K562 (cell line): ENCODE data around the gene MYOZ2. TPM values are rescaled to one million over a fixed set of nuclear protein-coding genes. Genes with fewer than 3 reads are reported as not detected.
A peak's percentile ranks its signal among the peaks of the same experiment; 100 is the strongest.

Source experiments
- ARHGAP35 ChIP-seq: fragments of 450-650 bp; IDR thresholded peaks from 2 replicates; pipeline ENCODE4 v1.6.1; 2018; ENCODE audit not compliant: partially characterized antibody
- ATF1 ChIP-seq, 2 experiments: fragments of 450-650 bp in 1 of 2; IDR thresholded peaks; 2 replicates each; pipeline ENCODE4 v1.6.1; 2016; ENCODE audit warnings: missing compliant biosample characterization in 1 of 2, missing genetic modification characterization in 1 of 2
- CSDE1 ChIP-seq, 2 experiments: fragments of 450-650 bp; IDR thresholded peaks; 2 replicates each; pipeline ENCODE4 v1.6.1; 2016; ENCODE audit warnings: mild to moderate bottlenecking in 1 of 2
- GATAD2A ChIP-seq: fragments of 450-650 bp; IDR thresholded peaks from 2 replicates; pipeline ENCODE4 v1.6.1; 2017
- HDAC1 ChIP-seq, 2 experiments: fragments of 450-650 bp; IDR thresholded peaks; 2 replicates each; pipeline ENCODE4 v1.6.1; 2016 to 2017; ENCODE audit warnings: inconsistent platforms in 1 of 2, mild to moderate bottlenecking in 1 of 2, moderate library complexity in 1 of 2
- HLTF ChIP-seq: fragments of 450-650 bp; IDR thresholded peaks from 2 replicates; pipeline ENCODE4 v1.6.1; 2016
- L3MBTL2 ChIP-seq: fragments of 450-650 bp; IDR thresholded peaks from 2 replicates; pipeline ENCODE4 v1.6.1; 2016; ENCODE audit warnings: mild to moderate bottlenecking, moderate library complexity
- PHF21A ChIP-seq: fragments of 450-650 bp; IDR thresholded peaks from 2 replicates; pipeline ENCODE4 v1.6.1; 2017; ENCODE audit warnings: low read depth, borderline replicate concordance
- RFX5 ChIP-seq: IDR thresholded peaks from 2 replicates; pipeline ENCODE4 v1.6.1; 2011; ENCODE audit warnings: low read depth, mild to moderate bottlenecking, improper control_type of control experiment, low read length
- RNF2 ChIP-seq: sonication (generic); IDR thresholded peaks from 2 replicates; pipeline ENCODE4 v1.6.1; 2016
- TAF1 ChIP-seq: IDR thresholded peaks from 2 replicates; pipeline ENCODE4 v1.6.1; 2011; ENCODE audit warnings: mild to moderate bottlenecking, low read length, moderate library complexity; ENCODE audit not compliant: insufficient read depth, control insufficient read depth, severe bottlenecking; ENCODE audit errors: extremely low read depth
- ZNF212 ChIP-seq: fragments of 450-650 bp; formaldehyde crosslinking; IDR thresholded peaks from 2 replicates; pipeline ENCODE4 v1.4.0; 2020; ENCODE audit warnings: mild to moderate bottlenecking
- ZNF324 ChIP-seq: fragments of 250-450 bp; sonication (Bioruptor Pico); IDR thresholded peaks from 2 replicates; pipeline ENCODE4 v1.4.0; 2020; ENCODE audit warnings: mild to moderate bottlenecking
- ZSCAN29 ChIP-seq: fragments of 450-650 bp; IDR thresholded peaks from 2 replicates; pipeline ENCODE4 v1.6.1; 2017
- polyA plus RNA-seq, 8 experiments: library from polyadenylated mRNA; depleted of rRNA in 4 of 8; stranded (reverse) in 5 of 8; unstranded in 3 of 8; fragments of >200 nt; fragmentation: Nextera tagmentation in 2 of 8; fragmentation: Illumina TruSeq in 1 of 8; extraction: Ambion mirVana in 2 of 8; extraction: Trizol in 1 of 8; gene quantifications; 2 replicates each; pipeline versions ENCODE4 v1.2.1 to v1.2.3, GENCODE V29; 2011 to 2014; ENCODE audit warnings: inconsistent platforms in 1 of 8, missing spikeins in 1 of 8
- total RNA-seq, 7 experiments: library from RNA; depleted of rRNA in 6 of 7; stranded (reverse); fragments of >200 nt in 6 of 7; fragmentation: Illumina TruSeq in 2 of 7; extraction: Trizol in 2 of 7; gene quantifications; 2 replicates each; pipeline versions ENCODE4 v1.2.1 to v1.2.3, GENCODE V29; 2011 to 2021; ENCODE audit warnings: low replicate concordance in 1 of 7
- TF ChIP-seq, protein P1 (sequence below): fragments of 250-450 bp; sonication (Bioruptor Pico); IDR thresholded peaks from 2 replicates; pipeline ENCODE4 v1.6.1; 2021; ENCODE audit warnings: mild to moderate bottlenecking
- TF ChIP-seq, protein P2 (sequence below): sonication (generic); formaldehyde crosslinking; IDR thresholded peaks from 2 replicates; pipeline ENCODE4 v1.8.0; 2023; ENCODE audit warnings: mild to moderate bottlenecking, missing genetic modification reagents
- TF ChIP-seq, protein P3 (sequence below): fragments of 450-650 bp; IDR thresholded peaks from 2 replicates; pipeline ENCODE4 v1.6.1; 2016; ENCODE audit warnings: borderline replicate concordance
- TF ChIP-seq, protein P4 (sequence below): fragments of 450-650 bp; IDR thresholded peaks from 2 replicates; pipeline ENCODE4 v1.7.1; 2018; ENCODE audit warnings: mild to moderate bottlenecking, low read depth; ENCODE audit not compliant: partially characterized antibody
- TF ChIP-seq, protein P5 (sequence below): fragments of 250-450 bp; sonication (Bioruptor Pico); IDR thresholded peaks from 2 replicates; pipeline ENCODE4 v1.4.0; 2020; ENCODE audit warnings: mild to moderate bottlenecking
- TF ChIP-seq, protein P6 (sequence below): fragments of 450-650 bp; formaldehyde crosslinking; IDR thresholded peaks from 2 replicates; pipeline ENCODE4 v1.4.0; 2020; ENCODE audit warnings: mild to moderate bottlenecking, moderate library complexity

The MYOZ2 gene
- total and polyA plus RNA-seq, 9 of the 15 experiments (the other 6 are each of a cell fraction or from before 2014, with no cell fraction given): not detected

DNA sequence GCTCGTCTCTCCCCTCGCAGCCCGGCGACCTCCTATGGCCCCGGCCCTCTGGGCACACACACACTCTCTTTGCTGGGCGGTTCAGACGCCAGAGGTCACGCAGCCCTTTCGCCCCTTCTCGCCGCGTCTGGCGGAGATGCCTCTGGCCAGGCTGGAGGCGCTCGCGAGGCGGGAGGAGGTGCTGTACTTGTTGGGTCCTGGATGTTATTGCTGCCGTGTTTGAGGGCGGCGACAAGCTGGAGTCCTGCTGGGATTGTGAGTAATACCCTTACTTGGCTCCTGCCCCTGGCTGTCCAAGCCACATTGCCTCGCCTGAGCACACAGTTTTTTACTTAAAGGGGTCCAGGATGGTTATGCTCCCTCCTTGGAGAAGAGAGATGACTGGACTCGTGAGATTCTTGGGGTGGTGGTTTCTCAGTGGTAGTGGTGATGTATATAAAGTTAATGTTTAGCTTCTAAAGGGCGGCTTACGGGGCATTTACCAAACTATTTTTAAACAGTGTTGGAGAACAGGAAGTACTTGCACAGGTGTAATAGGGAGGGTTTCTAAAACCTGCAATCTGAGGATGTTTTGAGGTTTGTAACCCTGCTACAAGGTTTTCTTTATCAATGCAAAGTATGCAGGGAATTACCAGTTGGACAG, 77.5 kb downstream of the MYOZ2 start (continued):
- TF ChIP-seq, protein P1, sequence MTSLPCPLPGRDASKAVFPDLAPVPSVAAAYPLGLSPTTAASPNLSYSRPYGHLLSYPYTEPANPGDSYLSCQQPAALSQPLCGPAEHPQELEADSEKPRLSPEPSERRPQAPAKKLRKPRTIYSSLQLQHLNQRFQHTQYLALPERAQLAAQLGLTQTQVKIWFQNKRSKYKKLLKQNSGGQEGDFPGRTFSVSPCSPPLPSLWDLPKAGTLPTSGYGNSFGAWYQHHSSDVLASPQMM (CRISPR knock-in tag): no peak
- TF ChIP-seq ZNF212 (CRISPR knock-in tag): no peak
- TF ChIP-seq, protein P2, sequence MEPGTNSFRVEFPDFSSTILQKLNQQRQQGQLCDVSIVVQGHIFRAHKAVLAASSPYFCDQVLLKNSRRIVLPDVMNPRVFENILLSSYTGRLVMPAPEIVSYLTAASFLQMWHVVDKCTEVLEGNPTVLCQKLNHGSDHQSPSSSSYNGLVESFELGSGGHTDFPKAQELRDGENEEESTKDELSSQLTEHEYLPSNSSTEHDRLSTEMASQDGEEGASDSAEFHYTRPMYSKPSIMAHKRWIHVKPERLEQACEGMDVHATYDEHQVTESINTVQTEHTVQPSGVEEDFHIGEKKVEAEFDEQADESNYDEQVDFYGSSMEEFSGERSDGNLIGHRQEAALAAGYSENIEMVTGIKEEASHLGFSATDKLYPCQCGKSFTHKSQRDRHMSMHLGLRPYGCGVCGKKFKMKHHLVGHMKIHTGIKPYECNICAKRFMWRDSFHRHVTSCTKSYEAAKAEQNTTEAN (CRISPR knock-in tag): no peak
- TF ChIP-seq L3MBTL2: no peak
- TF ChIP-seq ARHGAP35: no peak
- TF ChIP-seq GATAD2A: peak; percentile 65; the same call in 1 of the 2 replicates
- no peak for TF ChIP-seq ATF1 (CRISPR knock-in tag; IDR thresholded peaks at IDR 0.05)
- peak; percentile 58 for TF ChIP-seq ATF1 (tag; IDR thresholded peaks at IDR 0.05)
- peak; percentile 57 for TF ChIP-seq TAF1
- TF ChIP-seq RFX5: no peak
- TF ChIP-seq, protein P3, sequence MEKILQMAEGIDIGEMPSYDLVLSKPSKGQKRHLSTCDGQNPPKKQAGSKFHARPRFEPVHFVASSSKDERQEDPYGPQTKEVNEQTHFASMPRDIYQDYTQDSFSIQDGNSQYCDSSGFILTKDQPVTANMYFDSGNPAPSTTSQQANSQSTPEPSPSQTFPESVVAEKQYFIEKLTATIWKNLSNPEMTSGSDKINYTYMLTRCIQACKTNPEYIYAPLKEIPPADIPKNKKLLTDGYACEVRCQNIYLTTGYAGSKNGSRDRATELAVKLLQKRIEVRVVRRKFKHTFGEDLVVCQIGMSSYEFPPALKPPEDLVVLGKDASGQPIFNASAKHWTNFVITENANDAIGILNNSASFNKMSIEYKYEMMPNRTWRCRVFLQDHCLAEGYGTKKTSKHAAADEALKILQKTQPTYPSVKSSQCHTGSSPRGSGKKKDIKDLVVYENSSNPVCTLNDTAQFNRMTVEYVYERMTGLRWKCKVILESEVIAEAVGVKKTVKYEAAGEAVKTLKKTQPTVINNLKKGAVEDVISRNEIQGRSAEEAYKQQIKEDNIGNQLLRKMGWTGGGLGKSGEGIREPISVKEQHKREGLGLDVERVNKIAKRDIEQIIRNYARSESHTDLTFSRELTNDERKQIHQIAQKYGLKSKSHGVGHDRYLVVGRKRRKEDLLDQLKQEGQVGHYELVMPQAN: peak; percentile 51; the same call in 1 of the 2 replicates
- TF ChIP-seq HDAC1 (IDR thresholded peaks at IDR 0.05): peak in 1 of 2 experiments; percentile 65; a peak in 2 of 4 replicates
- no peak for TF ChIP-seq RNF2
- TF ChIP-seq, protein P4, sequence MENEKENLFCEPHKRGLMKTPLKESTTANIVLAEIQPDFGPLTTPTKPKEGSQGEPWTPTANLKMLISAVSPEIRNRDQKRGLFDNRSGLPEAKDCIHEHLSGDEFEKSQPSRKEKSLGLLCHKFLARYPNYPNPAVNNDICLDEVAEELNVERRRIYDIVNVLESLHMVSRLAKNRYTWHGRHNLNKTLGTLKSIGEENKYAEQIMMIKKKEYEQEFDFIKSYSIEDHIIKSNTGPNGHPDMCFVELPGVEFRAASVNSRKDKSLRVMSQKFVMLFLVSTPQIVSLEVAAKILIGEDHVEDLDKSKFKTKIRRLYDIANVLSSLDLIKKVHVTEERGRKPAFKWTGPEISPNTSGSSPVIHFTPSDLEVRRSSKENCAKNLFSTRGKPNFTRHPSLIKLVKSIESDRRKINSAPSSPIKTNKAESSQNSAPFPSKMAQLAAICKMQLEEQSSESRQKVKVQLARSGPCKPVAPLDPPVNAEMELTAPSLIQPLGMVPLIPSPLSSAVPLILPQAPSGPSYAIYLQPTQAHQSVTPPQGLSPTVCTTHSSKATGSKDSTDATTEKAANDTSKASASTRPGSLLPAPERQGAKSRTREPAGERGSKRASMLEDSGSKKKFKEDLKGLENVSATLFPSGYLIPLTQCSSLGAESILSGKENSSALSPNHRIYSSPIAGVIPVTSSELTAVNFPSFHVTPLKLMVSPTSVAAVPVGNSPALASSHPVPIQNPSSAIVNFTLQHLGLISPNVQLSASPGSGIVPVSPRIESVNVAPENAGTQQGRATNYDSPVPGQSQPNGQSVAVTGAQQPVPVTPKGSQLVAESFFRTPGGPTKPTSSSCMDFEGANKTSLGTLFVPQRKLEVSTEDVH: peak; percentile 29
- no peak for TF ChIP-seq CSDE1 (IDR thresholded peaks at IDR 0.05)
- TF ChIP-seq, protein P5, sequence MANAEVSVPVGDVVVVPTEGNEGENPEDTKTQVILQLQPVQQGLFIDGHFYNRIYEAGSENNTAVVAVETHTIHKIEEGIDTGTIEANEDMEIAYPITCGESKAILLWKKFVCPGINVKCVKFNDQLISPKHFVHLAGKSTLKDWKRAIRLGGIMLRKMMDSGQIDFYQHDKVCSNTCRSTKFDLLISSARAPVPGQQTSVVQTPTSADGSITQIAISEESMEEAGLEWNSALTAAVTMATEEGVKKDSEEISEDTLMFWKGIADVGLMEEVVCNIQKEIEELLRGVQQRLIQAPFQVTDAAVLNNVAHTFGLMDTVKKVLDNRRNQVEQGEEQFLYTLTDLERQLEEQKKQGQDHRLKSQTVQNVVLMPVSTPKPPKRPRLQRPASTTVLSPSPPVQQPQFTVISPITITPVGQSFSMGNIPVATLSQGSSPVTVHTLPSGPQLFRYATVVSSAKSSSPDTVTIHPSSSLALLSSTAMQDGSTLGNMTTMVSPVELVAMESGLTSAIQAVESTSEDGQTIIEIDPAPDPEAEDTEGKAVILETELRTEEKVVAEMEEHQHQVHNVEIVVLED (CRISPR knock-in tag): 0 out of 2 replicates have a peak, but pooled peaks have one; percentile 24
- TF ChIP-seq ZSCAN29: no peak
- peak; percentile 51; the same call in 1 of the 2 replicates for TF ChIP-seq HLTF
- peak; percentile 14; the same call in 1 of the 2 replicates for TF ChIP-seq PHF21A
- TF ChIP-seq, protein P6, sequence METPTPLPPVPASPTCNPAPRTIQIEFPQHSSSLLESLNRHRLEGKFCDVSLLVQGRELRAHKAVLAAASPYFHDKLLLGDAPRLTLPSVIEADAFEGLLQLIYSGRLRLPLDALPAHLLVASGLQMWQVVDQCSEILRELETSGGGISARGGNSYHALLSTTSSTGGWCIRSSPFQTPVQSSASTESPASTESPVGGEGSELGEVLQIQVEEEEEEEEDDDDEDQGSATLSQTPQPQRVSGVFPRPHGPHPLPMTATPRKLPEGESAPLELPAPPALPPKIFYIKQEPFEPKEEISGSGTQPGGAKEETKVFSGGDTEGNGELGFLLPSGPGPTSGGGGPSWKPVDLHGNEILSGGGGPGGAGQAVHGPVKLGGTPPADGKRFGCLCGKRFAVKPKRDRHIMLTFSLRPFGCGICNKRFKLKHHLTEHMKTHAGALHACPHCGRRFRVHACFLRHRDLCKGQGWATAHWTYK (CRISPR knock-in tag): 0 out of 2 replicates have a peak, but pooled peaks have one; percentile 5
- no peak for TF ChIP-seq ZNF324 (CRISPR knock-in tag)
